ENCODE measurements around the gene SYT9.

Gene SYT9

GRCh38 chr11:7457211-7457610, 205.5 kb downstream of the SYT9 start:
- DNase-seq (ENCODE audit: low read depth): peak; percentile 60
- H3K4me3 ChIP-seq (ENCODE audit: control insufficient read depth, low read depth, low read length): no peak overlapping the region
- TF ChIP-seq, protein P1, sequence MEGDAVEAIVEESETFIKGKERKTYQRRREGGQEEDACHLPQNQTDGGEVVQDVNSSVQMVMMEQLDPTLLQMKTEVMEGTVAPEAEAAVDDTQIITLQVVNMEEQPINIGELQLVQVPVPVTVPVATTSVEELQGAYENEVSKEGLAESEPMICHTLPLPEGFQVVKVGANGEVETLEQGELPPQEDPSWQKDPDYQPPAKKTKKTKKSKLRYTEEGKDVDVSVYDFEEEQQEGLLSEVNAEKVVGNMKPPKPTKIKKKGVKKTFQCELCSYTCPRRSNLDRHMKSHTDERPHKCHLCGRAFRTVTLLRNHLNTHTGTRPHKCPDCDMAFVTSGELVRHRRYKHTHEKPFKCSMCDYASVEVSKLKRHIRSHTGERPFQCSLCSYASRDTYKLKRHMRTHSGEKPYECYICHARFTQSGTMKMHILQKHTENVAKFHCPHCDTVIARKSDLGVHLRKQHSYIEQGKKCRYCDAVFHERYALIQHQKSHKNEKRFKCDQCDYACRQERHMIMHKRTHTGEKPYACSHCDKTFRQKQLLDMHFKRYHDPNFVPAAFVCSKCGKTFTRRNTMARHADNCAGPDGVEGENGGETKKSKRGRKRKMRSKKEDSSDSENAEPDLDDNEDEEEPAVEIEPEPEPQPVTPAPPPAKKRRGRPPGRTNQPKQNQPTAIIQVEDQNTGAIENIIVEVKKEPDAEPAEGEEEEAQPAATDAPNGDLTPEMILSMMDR (conservative IDR thresholded peaks at IDR 0.05; ENCODE audit: control insufficient read depth, insufficient read depth, low read depth, low read length): no peak

DNA sequence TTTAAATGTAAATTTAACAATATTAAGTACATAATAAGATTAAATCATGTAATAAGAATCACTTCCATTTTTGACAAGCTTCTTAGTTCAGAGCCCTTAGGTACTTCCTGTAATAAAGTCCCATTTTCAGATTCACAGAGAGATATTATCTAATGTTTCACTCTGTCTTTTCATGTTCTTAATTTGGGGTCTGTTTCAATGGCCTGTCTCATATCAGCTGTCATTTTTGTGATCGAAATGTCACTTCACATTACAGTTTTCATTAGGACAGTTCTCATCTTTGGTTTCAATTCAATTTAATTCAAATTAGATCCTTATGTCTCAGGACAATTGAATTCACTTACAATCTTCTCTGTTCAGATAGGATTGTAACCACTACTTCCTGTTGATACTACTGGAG, 211.0 kb downstream of the SYT9 start:
- TF ChIP-seq, protein P1 (conservative IDR thresholded peaks at IDR 0.05; ENCODE audit: control insufficient read depth, insufficient read depth, low read depth, low read length): no peak
- no peak for DNase-seq (ENCODE audit: low read depth)
- H3K4me3 ChIP-seq (ENCODE audit: control insufficient read depth, low read depth, low read length): no peak overlapping the region

- no peak overlapping the region for H3K4me3 ChIP-seq (ENCODE audit: control insufficient read depth, low read depth, low read length)
- TF ChIP-seq, protein P1 (conservative IDR thresholded peaks at IDR 0.05; ENCODE audit: control insufficient read depth, insufficient read depth, low read depth, low read length): no peak
- DNase-seq (ENCODE audit: low read depth): no peak
These were observed 215.9 kb downstream of the SYT9 start for GRCh38 chr11:7467652-7468051.

GRCh38 chr11:7469351-7469865, 217.7 kb downstream of the SYT9 start:
- H3K4me3 ChIP-seq (ENCODE audit: control insufficient read depth, low read depth, low read length): no peak overlapping the region
- TF ChIP-seq, protein P1 (conservative IDR thresholded peaks at IDR 0.05; ENCODE audit: control insufficient read depth, insufficient read depth, low read depth, low read length): no peak
- DNase-seq (ENCODE audit: low read depth): no peak

DNA sequence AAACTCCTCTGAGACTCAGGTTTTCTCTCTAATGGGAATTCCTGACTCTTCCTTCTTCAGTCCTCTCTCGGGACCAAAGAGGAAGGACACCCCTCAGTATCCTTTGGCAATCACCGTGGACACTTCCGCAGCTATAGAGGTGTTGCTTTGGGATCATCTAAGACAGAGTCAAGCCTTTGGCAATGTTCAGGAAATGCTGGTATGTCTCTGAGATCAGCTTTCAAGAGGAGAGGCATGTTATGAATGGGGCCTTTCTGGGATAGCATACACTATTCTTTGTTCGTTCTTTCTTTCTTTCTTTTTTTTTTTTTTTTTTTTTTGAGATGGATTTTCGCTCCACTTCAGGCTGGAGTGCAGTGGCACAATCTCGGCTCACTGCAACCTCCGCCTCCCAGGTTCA, 219.4 kb downstream of the SYT9 start:
- TF ChIP-seq, protein P1 (conservative IDR thresholded peaks at IDR 0.05; ENCODE audit: control insufficient read depth, insufficient read depth, low read depth, low read length): no peak
- no peak for DNase-seq (ENCODE audit: low read depth)
- H3K4me3 ChIP-seq (ENCODE audit: control insufficient read depth, low read depth, low read length): no peak overlapping the region

- no peak overlapping the region for H3K4me3 ChIP-seq (ENCODE audit: control insufficient read depth, low read depth, low read length)
- TF ChIP-seq, protein P1 (conservative IDR thresholded peaks at IDR 0.05; ENCODE audit: control insufficient read depth, insufficient read depth, low read depth, low read length): no peak
- DNase-seq (ENCODE audit: low read depth): no peak
These were observed 222.0 kb downstream of the SYT9 start for GRCh38 chr11:7473717-7474116.

DNA sequence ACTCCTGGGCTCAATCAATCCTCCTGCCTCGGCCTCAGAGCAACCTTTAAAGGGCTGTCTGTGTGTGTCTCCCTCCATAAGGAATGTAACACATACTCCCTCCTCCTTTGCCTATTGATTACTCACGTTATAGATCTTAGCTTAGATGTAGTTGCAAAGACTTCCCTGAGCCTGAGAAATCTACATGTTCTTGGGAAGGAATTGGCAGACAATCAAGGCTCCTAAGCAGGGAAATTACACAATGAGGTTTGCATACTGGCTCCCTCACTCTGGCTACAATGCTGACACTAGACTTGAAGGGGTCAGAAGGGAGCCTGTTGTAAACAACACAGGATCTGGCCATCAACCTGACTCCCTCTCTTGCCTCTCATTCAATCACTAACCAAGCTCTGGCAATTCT, 228.4 kb downstream of the SYT9 start:
- DNase-seq (ENCODE audit: low read depth): peak; percentile 70
- no peak overlapping the region for H3K4me3 ChIP-seq (ENCODE audit: control insufficient read depth, low read depth, low read length)
- TF ChIP-seq, protein P1 (conservative IDR thresholded peaks at IDR 0.05; ENCODE audit: control insufficient read depth, insufficient read depth, low read depth, low read length): no peak

All from fibroblast of mammary gland (primary cell).